Stimulated activated naive CD8-positive, alpha-beta T cell treated with anti-CD3 and anti-CD28 coated beads, Interleukin-15, Interleukin-2, amounts not matched to agents 100 U/mL and 50 U/mL, for 24 hours (primary cell): ENCODE data around the gene YWHAG.
"Not testable (repeated sequence)": the region's sequence is repeated elsewhere in the genome, so short reads cannot be mapped to it uniquely, and the experiment has no call there.

Source experiments
- ATAC-seq: fragments of 150-1000 bp; cut with Tn5 transposase; one replicate; pipeline ENCODE4 v1.10.0; 2021
- DNase-seq: peaks from one replicate; pipeline ENCODE4 v3.0.0; 2021

Gene YWHAG

DNA sequence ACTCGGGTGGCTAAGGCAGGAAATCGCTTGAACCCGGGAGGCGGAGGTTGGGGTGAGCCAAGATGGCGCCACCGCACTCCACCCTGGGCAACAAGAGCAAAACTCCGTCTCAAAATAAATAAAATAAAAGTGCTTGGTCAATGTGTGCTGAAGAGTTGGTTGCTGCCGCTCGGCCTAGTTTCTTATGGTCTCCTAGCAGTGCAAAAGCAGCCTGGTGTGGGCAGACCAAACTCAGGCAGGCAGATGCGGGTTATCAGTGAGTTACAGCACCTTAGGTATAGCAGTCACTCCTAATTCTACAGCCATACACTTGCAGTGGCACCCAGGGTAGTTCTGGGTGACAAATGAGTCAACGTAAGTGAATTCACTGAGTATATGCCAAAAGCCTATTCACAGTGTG is 33.7 kb downstream of the YWHAG start:
- no peak for DNase-seq
- no peak for ATAC-seq

DNA sequence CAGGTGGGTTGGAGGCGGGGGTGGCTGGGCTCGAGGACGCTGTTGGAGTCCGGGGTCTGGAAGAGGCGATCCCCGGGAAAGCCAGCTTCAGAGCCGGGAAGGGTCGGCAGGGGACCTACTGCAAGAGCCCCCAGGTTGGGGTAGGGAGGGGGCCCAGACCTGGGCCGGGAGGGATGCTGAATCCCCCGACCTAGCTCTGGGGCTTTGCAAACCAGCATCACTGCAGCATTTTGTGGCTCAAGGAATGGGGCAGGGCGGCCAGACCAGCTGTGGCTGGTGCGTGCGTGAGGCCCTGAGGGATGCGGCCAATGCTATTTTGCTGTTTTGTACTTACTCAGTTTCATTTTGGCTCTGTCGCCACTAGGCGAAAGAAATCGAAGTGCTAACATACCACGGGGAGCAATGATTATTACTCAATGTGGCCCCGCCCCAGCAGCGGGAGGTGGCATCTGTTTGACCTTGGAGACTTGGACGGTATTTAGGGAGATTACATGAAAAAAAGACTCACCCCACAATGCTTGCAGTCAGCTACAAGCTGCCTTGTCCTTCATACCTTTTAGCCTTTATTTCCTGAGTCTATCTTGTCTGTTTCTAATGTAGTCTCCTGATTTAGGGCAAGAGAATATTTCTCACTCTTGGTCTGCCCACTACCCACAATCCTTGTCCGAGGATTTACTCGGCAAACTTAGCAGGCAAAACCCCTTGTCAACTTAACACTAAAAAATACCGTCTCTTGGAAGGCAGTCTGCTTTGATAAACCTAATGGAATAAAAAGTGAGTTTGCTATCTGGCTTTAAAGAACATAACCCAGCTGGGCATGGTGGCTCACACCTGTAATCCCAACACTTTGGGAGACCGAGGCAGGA is 40.1 kb downstream of the YWHAG start:
- peak; percentile 76 for DNase-seq
- peak; percentile 37 for ATAC-seq

DNA sequence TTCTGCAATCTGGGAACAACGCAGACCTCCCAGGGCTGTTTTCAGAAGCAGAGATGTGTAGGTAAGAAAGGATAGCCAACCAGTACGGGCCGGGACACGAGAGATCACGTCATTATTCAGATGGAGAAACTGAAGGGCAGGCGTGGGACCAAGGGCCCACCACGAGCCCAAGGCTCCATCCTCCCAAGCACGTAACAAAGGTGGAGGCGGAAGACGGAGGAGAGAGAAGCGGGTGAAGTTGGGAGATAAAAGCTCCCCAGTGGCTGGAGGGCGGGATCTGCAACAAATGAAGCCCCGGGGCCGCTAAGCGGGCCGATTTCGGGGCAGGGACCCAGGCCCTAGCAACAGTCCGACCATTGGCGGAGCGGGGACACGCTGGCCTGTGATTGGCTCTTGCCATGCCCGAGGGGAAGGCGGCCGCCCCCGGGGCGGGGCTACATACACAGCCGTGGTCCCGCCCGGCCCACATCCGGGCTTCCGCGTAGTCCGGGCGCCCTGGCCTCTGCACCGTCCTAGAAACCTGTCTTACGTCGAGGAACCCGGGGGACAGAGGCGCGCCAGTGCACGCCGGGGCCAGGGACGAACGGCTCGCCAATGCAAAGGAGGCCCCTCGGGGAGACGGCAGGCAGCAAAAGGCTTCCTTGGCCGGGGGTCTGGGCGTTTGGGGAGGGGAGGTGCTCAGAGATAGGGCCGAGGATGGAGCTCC is 40.9 kb downstream of the YWHAG start:
- DNase-seq, result peak; percentile 96
- peak; percentile 97 for ATAC-seq

DNA sequence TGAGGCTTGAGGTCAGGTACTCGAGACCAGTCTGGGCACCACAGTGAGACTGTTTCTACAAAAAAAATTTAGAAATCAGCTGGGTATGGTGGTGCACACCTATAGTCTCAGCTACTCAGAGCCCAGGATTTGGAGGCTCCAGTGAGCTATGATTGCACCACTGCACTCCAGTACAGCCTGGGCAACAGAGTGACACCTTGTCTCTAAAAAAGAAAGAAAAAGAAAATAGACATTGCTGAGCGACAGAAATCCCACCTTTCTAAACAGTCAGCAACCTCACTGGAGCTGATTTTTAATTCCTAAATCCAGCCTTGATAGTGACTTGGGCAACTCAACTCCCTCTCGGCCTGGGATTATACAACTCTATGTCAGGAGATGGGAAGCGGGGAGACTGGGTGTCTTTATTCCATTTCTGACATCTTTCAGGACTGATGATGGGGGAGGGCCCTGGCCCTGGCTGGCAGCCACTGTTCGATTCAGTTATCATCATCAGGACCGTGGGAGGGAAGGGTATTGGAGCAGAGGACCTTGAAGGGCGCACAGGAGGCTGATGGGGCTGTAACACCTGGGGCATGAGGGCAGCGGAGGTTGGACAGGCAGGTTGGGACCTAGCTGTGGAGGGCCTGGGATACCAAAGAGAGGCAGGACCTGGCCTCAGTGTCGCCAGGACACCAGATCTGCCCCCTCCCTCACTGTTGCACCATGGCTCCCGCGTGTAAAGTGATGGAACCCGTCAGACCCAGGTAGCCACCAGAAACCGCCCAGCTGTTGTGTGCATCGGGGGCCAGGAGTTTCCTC is 41.6 kb downstream of the YWHAG start:
- DNase-seq (no peak), ATAC-seq (no peak)

DNA sequence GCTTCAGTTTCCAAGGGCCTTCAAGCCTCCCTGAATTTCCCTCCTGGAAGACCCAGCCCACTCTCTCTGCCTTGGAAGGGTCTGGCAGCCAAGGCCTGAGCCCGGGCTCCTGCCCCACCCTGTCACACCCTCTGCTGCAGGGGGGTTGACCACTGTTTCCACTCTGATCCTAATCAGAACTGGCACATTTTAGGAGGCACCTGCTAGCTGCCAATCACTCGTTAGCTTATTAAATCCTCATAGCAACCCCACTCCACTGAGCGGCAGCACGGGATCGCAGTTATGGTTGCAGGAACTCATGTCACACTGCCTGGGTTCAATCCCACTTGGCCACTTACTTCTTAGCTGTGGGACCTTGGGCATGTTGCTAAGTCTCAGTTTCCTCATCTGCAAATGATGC is 43.4 kb downstream of the YWHAG start:
- ATAC-seq, result no peak
- no peak for DNase-seq

DNA sequence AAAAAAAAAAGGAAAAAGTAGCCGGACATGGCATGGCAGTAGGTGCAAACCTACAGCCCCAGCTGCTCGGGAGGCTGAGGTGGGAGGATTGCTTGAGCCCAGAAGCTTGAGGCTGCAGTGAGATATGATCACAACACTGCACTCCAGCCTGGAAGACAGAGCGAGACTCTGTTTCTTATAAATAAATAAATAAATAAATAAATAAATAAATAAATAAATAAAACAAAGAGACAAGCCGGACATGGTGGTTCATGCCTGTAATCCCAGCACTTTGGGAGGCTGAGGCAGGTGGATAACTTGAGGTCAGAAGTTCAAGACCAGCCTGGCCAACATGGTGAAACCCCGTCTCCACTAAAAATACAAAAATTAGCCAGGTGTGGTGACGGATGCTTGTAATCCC is 44.1 kb downstream of the YWHAG start:
- DNase-seq, ATAC-seq: not testable (repeated sequence)

DNA sequence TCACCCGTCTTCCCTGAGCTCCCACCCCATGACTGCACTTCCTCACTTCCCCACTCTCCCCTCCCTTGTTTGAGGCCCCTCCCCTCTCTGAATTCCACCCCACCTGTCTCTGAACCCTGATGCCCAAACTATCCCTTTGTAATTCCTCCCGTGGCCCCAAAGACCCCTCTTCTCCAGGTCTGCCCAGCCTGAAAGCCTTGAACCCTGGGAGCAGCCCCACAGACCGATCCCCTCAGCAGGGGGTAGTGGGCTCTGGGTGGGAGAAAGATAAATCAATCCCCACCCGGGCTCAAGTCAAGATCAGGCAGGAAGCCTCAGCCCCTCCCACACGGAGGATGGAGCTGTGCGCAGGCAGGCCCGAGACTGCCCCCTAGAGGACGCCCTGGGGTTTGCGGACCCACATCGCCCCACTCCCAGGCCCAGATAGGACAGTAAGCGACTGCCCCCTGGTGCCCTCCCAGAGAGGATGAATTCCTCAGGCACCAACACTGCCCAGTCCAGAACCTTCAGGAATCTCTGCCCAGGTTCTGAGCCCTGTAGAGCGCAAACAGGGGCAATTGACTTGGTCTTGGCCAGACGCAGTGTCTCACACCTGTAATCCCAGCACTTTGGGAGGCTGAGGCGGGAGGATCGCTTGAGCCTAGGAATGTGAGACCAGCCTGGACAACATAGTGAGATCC is 44.6 kb downstream of the YWHAG start:
- ATAC-seq (peak; percentile 67), DNase-seq (peak; percentile 99)

DNA sequence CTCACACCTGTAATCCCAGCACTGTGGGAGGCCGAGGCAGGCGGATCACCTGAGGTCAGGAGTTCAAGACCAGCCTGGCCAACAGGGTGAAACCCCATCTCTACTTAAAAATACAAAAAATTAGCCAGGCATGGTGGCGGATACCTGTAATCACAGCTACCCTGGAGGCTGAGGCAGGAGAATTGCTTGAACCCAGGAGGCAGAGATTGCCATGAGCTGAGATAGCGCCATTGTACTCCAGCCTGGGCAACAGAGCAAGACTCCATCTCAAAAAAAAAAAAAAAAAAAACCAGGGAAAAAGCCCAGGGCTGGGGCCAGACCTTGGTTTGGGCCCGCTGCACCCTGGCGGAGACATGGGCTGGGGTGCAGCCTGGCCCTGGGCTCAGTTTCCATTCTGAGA is 47.0 kb downstream of the YWHAG start:
- not testable (repeated sequence) for DNase-seq, ATAC-seq

DNA sequence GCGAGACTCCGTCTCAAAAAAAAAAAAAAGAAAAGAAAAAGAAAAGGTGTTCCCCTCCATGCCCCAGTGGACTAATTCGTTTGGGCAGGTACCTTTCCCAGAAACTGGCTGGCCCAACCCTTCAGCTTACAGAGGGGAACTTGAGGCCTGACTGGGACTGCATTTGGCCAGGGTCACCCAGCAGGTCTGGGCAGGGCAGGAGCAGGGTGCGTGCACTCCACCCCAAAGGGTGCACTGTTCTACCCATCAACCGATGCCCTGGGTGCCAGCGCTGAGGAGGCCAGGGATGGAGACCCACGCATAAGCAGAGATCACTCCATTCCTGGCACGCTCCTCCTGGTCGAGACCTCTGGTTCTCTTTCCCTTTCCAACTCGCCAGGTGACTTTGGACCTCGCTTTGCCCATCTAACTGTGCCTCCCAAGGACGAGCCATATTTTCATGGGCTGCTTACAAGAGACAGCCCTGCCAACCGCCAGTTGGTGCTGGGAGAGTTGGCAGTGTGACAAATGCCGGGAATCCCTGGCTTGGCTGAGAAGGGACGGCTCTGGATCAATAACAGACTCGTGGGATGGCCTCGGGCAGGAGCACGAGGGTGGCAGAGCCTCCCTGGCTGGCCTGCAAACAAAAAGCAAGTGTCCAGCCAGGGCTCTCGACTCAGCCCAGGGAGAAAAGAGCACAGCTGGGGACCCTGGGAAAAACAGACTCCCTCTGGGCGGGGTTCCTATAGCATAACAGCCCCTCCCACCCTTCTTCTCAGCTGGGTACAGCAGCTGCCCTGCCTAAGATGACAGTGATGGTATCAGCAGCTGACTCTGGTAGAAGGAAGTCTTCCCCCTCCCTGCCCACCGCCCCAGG is 48.5 kb downstream of the YWHAG start:
- DNase-seq, result no peak
- no peak for ATAC-seq

DNA sequence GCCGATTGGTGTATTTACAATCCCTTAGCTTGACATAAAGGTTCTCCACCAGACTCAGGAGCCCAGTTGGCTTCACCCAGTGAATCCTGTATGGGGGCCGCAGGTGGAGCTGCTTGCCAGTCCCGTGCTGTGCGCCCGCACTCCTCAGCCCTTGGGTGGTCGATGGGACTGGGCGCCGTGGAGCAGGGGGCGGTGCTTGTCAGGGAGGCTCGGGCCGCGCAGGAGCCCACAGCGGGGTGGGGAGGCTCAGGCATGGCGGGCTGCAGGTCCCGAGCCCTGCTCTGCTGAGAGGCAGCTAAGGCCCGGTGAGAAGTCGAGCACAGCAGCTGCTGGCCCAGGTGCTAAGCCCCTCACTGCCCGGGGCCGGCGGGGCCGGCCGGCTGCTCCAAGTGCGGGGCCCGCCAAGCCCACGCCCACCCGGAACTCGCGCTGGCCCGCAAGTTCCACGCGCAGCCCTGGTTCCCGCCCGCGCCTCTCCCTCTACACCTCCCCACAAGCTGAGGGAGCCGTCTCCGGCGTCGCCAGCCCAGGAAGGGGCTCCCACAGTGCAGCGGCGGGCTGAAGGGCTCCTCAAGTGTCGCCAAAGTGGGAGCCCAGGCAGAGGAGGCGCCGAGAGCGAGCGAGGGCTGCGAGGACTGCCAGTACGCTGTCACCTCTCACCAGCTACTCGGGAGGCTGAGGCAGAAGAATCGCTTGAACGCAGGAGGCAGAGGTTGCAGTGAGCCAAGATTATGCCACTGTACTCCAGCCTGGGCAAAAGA is 49.3 kb downstream of the YWHAG start:
- DNase-seq, ATAC-seq: not testable (repeated sequence)

DNA sequence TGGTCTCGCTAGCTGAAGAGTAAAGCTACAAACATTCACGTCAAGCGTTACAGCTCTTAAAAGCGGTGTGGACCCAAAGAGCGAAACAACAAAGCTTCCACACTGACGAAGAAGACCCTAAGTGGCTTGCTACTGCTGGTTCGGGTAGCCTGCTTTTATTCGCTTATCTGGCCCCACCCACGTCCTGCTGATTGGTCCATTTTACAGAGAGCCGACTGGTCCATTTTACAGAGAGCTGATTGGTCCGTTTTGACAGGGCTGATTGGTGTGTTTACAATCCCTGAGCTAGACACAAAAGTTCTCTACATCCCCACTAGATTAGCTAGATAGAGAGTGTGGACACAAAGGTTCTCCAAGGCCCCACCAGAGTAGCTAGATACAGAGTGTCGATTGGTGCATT is 49.9 kb downstream of the YWHAG start:
- not testable (repeated sequence) for ATAC-seq, DNase-seq

DNA sequence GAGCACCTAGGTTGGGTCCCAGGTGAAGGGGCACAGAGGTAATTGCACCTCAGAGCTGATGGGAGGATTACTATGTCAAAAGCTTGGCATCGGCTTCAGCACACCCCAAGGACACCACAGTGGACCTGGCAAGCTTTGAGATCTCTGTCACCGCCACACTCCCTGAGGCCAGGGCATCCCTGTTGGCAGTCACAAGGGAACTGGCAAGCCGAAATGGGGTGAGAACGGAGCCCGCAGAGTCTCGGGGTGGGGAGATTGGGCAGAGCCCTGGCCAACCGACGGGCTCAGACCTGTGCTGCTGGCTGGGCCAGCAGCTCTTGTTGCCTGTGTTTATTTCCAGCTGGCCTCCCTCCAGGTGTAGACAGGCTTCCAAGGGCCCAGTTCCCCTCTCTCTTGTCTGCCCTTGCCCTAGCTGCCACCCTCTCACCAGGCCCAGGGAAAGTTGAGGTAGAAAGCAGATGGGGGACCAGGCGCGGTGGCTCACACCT is 53.9 kb downstream of the YWHAG start:
- ATAC-seq, result no peak
- DNase-seq, result no peak

DNA sequence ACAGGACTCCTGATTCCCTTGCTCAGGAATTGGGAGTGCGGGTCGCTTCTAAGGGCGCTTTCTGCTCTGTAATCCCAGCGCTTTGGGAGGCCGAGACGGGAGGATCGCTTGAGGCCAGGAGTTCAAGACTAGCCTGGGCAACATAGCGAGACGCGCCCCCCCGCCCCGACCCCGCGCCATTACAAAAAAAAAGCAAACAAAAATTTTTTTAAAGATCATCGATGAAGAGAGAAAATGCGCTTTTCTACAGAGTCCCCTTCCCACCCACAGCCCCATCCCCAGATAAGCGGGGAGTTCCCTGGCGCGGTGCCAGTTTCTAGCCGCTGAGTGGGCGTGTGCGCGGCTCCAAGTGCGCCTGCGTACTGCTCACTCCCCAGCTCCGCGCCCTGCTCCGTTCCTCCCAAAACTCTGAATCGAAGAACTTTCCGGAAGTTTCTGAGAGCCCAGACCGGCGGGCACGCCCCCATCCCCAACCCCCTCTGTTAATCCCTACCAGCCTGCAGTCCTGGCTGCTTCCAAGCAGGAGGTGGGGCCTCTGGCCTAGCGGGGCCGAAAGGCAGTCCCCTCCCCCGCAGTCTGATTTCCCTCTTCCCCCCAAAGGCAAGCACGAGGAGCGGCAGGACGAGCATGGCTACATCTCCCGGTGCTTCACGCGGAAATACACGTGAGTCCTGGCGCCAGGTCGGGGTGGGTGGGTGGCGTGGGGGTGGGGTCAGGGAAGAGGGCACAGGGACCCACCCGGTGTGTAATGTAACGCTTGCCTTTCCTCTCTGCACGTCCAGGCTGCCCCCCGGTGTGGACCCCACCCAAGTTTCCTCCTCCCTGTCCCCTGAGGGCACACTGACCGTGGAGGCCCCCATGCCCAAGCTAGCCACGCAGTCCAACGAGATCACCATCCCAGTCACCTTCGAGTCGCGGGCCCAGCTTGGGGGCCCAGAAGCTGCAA is 55.3 kb downstream of the YWHAG start:
- DNase-seq, result peak; percentile 80

DNA sequence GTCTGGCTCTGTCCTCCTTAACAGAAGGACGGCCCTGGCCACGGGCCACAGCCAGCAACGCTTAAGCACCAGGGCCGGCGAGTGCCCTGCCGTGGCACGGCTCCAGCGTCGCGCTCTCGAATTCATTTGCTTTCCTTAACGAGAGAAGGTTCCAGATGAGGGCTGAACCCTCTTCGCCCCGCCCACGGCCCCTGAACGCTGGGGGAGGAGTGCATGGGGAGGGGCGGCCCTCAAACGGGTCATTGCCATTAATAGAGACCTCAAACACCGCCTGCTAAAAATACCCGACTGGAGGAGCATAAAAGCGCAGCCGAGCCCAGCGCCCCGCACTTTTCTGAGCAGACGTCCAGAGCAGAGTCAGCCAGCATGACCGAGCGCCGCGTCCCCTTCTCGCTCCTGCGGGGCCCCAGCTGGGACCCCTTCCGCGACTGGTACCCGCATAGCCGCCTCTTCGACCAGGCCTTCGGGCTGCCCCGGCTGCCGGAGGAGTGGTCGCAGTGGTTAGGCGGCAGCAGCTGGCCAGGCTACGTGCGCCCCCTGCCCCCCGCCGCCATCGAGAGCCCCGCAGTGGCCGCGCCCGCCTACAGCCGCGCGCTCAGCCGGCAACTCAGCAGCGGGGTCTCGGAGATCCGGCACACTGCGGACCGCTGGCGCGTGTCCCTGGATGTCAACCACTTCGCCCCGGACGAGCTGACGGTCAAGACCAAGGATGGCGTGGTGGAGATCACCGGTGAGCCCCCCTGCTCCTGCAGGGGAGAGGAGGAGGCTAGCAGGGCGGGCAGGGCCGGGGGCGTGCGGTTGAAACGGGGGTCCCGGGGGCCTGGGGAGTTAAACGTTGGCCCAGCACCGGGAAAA is 56.2 kb downstream of the YWHAG start, which contains the start of gene HSPB1:
HSPB1 (plus strand) TSS at position 327 of the 855 bp plus-strand sequence; CDS start at position 367, 40 bp downstream.
- ATAC-seq, result peak; percentile 11
- peak; percentile 57 for DNase-seq

More for the DNA sequence above, 55.3 kb downstream of the YWHAG start:
- ATAC-seq, result peak; percentile 60

DNA sequence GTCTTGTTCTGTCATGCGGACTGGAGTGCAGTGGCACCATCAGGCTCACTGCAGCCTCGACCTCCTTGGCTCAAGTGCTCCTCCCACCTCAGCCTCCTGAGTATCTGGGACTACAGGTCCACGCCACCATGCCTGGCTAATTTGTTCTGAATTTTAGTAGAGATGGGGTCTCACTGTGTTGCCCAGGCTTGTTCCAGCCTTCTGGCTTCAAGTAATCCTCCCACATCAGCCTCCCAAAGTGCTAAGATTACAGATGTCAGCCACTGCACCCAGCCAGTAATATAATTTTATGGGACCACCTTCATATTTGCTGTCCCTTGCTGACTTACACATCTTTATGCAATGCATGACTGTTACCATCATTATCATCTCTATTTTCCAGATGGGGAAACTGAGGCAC is 57.8 kb downstream of the YWHAG start:
- ATAC-seq (no peak), DNase-seq (no peak)

DNA sequence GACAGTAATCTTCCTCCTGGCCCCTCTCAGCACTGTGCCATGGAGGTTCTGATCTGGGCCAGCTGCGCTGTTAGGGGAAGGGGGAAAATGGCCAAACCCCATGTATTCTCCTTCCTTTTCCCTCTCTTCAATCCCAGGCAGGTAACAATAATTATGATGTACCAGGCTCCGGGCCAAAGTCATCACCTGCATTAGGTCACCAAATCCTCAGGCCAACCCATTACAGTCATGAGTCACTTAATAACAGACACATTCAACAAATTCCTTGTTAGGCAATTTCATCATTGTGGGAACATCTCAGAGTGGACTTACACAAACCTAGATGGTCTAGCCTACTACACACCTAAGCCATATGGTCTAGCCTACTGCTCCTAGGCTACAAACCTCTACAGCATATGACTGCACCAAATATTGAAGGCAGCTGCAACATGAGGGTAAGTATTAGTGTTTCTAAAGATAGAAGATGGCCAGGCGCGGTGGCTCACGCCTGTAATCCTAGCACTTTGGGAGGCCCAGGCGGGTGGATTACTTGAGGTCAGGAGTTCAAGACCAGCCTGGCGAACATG is 58.5 kb downstream of the YWHAG start:
- DNase-seq (no peak), ATAC-seq (no peak)
